ENCODE measurements around the gene VPS50. TPM values are rescaled to one million over a fixed set of nuclear protein-coding genes. Genes with fewer than 3 reads are reported as not detected.
"Not testable (repeated sequence)": the region's sequence is repeated elsewhere in the genome, so short reads cannot be mapped to it uniquely, and the experiment has no call there.

The VPS50 gene
- total RNA-seq, 1 experiment from 2014 or later, result 17.2 TPM

DNA sequence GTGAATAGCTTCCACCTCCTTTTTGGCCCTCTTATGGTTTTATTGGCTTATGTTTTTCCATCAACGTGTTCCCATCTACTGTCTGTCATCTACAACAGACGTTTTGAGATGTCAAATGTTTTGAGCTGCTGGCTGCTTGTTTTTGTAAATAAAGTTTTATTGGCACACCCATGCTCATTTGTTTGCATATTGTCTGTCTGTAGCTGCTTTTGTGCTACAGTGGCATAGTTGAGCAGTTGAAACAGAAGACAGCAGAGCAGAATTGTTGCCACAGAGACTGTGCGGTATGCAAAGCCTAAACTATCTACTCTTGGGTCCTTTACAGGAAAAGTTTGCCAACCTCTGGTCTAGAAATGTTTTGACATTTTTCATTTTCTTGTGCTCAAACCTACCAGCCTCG is 88.7 kb downstream of the VPS50 start:
- DNase-seq (ENCODE audit: extremely low read depth, low read depth), result no peak

- DNase-seq (ENCODE audit: extremely low read depth, low read depth), result not testable (repeated sequence)
Observed at GRCh38 chr7:93326291-93326690, 94.1 kb downstream of the VPS50 start.

- DNase-seq (ENCODE audit: extremely low read depth, low read depth), result no peak
Observed at GRCh38 chr7:93327006-93327633, 95.0 kb downstream of the VPS50 start.

- DNase-seq (ENCODE audit: extremely low read depth, low read depth), result no peak
Observed at GRCh38 chr7:93331706-93332105, 99.5 kb downstream of the VPS50 start.

DNA sequence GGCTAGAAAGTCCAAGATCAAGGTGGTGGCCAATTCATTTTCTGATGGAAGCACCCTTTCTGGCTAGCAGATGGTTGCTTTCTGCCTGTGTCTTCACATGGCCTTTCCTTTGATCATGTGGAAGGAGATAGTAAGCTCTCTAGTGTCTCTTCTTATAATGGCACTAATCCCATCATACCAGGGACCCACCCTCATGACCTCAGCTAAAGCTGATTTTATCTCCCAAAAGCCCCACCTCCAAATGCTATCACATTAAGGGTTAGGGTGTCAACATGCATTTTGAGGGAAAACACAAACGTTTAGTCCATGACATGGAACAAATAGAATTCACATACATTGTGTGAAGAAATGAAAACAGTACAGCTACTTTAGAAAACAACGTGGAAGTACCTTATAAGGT is 100.0 kb downstream of the VPS50 start:
- DNase-seq (ENCODE audit: extremely low read depth, low read depth), result no peak

- no peak for DNase-seq (ENCODE audit: extremely low read depth, low read depth)
Observed at GRCh38 chr7:93337052-93337451, 104.9 kb downstream of the VPS50 start.

DNA sequence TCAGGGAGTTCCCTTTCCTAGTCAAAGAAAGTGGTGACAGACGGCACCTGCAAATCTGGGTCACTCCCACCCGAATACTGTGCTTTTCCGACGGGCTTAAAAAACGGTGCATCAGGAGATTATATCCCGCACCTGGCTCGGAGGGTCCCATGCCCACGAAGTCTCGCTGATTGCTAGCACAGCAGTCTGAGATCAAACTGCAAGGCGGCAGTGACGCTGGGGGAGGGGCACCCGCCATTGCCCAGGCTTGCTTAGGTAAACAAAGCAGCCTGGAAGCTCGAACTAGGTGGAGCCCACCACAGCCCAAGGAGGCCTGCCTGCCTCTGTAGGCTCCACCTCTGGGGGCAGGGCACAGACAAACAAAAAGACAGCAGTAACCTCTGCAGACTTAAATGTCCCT is 110.0 kb downstream of the VPS50 start:
- DNase-seq (ENCODE audit: extremely low read depth, low read depth), result not testable (repeated sequence)

DNA sequence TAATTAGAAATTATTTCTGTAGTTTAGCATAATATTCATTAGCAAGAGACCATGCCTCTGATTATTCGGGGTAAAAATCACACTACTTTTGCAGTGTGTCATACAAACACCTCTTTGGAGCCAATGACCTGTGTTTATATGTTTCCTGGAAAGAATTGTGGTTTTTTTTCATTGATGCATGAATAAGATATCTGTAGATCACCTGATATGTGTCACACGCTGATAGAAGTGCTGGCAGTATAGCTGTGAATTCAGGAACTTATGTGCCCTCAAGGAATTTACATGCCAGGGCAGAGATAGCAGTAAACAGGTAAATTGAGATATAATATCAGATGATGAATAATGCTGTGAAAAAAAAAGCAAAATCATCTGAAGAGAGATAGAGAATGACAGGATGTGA is 118.2 kb downstream of the VPS50 start:
- no peak for DNase-seq (ENCODE audit: extremely low read depth, low read depth)

DNA sequence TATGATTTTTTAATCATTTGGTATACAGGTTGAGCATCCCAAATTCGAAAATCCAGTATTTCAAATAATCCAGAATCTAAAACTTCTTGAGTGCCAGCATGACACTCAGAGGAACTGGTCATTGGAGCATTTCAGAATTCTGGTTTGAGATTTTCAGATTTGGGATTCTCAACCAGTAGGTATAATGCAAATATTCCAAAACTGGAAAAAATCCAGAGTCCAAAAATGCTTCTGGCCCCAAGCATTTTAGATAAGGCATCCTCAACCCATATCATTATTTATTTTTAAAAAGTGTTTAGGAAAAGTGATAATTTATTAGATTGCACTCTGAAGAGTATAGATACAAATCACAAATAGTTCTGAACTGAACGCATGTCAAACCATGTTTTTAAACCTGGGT is 120.7 kb downstream of the VPS50 start:
- DNase-seq (ENCODE audit: extremely low read depth, low read depth), result no peak

DNA sequence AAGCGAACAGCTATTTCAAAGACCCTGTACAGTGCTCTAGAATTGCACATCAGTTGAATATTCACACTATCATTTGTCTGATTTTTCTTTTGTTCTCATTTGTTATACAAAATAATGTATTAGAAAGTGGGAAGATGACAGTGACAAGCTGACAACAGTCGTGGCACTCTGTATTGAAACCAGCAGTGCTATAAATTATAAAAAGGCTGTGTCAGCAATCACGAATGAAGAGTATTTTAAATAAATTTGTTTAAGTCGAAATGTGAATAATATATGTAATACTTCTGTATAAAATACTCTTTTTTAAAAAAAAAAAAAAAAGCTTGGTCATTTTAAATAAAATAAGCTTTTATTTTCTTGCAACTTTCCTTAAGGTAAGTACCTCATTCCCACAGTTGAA is 122.6 kb downstream of the VPS50 start:
- no peak for DNase-seq (ENCODE audit: extremely low read depth, low read depth)

GRCh38 chr7:93359520-93360198 is 127.5 kb downstream of the VPS50 start:
- no peak for DNase-seq (ENCODE audit: extremely low read depth, low read depth)

DNA sequence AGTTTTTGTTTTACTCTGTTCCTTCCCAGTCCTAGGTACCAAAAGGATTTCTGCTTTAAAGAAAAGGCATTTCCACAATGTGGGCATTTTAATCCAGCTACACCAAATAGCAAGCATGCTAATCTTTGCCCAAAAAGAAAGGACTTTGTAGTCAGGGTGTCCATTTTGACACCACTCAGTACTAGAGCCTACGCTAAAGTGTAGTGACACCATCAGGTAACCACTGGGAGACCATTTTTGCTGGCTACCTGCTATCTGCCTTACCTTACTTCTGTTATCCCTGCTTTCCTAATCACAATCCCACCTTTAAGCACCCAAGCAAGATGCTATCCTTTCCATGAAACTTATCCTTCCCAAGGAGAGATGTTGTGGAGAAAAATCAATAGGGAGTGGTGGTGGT is 129.7 kb downstream of the VPS50 start:
- no peak for DNase-seq (ENCODE audit: extremely low read depth, low read depth)

DNA sequence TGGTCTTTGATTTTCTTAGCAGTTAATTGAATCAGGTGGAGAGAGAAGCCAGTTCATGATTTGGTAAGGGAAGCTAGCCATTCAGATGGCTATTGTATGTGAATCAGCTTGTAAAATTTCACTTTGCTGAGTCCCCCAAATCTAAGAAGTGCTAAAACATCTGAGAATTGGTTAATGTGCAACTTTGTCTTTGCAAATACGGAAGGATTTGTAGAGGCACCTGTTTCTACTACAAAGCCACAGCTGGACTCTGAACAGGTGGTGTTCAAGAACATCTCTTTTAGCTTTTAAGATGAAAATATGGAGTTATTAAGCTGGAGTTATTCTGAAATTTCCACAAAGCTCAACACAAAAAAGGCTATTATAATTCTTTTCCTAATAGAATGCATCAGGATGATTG is 132.6 kb downstream of the VPS50 start:
- DNase-seq (ENCODE audit: extremely low read depth, low read depth), result no peak

DNA sequence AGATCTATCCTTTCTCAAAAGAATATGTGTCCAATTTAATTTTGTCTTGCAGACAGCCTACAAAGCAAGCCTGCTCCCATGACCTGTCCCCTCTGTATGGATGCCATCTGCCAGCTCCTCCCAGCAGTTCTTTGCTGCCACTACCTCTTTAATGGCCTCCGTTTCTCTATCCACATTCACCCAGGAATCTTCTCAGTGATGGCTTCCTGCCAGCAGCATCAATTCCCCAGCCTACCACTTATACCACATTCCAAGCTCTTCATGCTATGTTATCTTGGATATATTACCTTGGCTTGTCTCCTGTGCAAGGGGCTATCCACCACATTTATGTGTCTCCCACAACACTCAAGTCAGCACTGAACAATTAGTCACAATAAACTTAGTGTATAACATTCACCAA is 133.2 kb downstream of the VPS50 start:
- no peak for DNase-seq (ENCODE audit: extremely low read depth, low read depth)

GRCh38 chr7:93366816-93367215 is 134.7 kb downstream of the VPS50 start:
- DNase-seq (ENCODE audit: extremely low read depth, low read depth), result no peak

DNA sequence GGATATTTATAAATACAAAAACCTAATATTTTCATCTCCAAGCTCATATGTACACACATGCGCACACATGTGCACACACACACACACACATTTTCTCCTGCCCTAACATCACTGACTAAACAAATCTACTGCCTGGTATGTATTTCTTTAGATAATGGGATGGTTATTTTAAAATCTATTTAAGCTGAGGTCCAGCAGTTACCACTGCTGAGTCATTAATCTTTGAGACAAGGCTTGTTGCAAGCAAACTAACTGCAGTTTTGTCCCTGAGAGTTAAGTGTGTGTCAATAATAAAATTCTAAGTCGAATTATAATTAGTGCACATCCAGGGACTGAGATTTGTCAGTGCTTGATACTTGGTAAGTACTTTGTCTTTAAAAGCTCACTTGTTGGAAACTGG is 135.1 kb downstream of the VPS50 start:
- no peak for DNase-seq (ENCODE audit: extremely low read depth, low read depth)

DNA sequence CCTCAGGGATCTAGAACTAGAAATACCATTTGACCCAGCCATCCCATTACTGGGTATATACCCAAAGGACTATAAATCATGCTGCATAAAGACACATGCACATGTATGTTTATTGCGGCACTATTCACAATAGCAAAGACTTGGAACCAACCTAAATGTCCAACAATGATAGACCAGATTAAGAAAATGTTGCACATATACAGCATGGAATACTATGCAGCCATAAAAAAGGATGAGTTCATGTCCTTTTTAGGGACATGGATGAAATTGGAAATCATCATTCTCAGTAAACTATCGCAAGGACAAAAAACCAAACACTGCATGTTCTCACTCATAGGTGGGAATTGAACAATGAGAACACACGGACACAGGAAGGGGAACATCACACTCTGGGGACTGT is 138.8 kb downstream of the VPS50 start:
- DNase-seq (ENCODE audit: extremely low read depth, low read depth), result not testable (repeated sequence)

DNA sequence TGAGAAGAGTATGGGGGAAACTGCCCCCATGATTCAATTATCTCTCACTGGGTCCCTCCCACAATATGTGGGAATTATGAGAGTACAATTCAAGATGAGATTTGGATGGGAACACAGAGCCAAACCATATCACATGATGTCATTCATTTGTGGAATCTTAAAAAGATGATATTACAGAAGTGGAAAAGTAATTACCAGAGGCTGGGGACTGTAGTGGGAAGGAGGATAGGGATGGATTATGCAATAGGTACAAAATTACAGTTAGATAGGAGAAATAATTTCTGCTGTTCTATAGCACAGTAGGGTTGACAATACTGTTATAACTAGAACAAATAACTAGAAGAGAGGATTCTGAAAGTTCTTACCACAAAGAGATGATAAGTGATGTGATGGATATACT is 141.4 kb downstream of the VPS50 start:
- no peak for DNase-seq (ENCODE audit: extremely low read depth, low read depth)

GRCh38 chr7:93374345-93374940 is 142.3 kb downstream of the VPS50 start:
- DNase-seq (ENCODE audit: extremely low read depth, low read depth), result peak; percentile 16

DNA sequence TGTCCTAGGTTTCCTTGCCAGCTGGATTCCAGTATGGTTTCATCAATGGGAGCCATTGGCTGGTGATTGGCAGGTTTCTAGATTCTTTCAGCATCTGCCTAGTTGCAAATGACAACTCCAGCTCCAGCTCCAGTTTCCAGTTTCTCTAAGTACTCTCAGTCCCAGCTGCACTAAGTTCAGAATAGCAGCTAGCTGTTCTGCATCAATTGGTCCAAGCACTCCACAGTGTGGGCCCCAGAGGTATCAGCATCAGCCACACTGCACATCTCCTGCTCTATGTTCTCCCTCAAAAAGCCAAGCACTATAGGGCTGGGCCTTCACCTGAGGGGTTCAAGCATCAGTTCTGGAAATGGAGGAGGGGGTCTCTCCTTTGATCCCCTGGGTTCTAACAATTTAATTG is 143.4 kb downstream of the VPS50 start:
- DNase-seq (ENCODE audit: extremely low read depth, low read depth), result no peak

DNA sequence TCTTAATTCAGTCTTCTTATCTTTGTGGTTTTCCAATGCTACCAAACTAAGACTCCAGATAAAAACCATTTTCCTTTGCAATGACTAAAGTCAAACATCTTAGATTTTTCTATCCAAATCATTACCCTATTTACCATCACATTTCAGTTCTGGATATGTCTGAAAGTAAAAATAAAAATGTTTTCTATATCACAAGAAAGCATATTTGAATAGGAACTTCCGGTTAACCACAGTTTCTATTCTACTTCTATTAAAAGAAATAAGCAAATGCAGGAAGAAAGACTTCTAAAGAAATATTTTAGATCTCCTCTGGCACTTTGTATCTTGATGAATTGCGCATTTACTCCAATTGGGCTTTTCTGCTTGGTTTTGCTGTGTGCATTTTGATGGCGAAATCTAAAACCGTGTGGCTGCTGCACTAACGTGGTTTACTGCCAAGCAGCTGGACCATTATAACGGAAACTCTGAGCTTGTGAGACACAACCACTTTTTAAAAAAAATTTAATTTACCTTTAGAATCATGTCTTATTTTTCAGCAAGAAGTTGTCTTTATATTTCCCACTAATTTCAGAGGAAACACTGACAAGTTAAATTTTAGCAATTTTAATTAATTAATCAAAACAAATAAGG is 146.1 kb downstream of the VPS50 start:
- no peak for DNase-seq (ENCODE audit: extremely low read depth, low read depth)

GRCh38 chr7:93382362-93382761 is 150.2 kb downstream of the VPS50 start:
- no peak for DNase-seq (ENCODE audit: extremely low read depth, low read depth)

All from NCI-H460 (cell line).